Measurements from ENCODE around the gene DNAJC15. TPM values are rescaled to one million over a fixed set of nuclear protein-coding genes. Genes with fewer than 3 reads are reported as not detected.

Gene DNAJC15
- total RNA-seq, 6 donors from 2014 or later: 3.1 to 19.3 (median 9.0) TPM

DNA sequence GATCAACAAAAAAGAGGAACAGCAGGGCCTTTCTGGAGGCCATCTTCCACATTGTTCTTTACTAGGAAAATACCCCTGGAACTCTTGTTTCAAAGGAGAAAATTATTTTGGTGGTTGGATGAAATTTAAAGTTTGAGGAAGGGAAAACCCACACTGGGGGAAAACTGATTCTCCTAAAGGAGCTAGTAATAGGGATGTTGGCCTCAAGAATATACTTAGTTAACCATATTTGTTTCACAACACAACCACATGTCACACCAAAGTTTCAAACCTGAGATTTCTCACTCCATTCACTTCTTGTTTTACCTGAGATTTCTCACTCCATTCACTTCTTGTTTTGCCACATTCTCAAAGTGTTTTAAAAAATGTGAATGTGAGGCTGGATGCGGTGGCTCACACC is 28.5 kb upstream of the DNAJC15 start:
- DNase-seq: no peak
- TF ChIP-seq EP300 (IDR thresholded peaks at IDR 0.05): no peak
- no peak for TF ChIP-seq POLR2A (IDR thresholded peaks at IDR 0.05)
- TF ChIP-seq, protein P1, sequence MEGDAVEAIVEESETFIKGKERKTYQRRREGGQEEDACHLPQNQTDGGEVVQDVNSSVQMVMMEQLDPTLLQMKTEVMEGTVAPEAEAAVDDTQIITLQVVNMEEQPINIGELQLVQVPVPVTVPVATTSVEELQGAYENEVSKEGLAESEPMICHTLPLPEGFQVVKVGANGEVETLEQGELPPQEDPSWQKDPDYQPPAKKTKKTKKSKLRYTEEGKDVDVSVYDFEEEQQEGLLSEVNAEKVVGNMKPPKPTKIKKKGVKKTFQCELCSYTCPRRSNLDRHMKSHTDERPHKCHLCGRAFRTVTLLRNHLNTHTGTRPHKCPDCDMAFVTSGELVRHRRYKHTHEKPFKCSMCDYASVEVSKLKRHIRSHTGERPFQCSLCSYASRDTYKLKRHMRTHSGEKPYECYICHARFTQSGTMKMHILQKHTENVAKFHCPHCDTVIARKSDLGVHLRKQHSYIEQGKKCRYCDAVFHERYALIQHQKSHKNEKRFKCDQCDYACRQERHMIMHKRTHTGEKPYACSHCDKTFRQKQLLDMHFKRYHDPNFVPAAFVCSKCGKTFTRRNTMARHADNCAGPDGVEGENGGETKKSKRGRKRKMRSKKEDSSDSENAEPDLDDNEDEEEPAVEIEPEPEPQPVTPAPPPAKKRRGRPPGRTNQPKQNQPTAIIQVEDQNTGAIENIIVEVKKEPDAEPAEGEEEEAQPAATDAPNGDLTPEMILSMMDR (IDR thresholded peaks at IDR 0.05): no peak
- H3K4me1 ChIP-seq: peaks cover 10 to 24% (median 13%) of the 10 kb centered on the region in 4 donors
- H3K27me3 ChIP-seq: no peaks in the 10 kb centered on the region
- H3K9me3 ChIP-seq: no peaks in the 10 kb centered on the region
- no peak overlapping the region for H3K27ac ChIP-seq
- WGBS, 2 donors: 100% methylated on average over 1 of the region's 1 CpG
- no peaks in the 10 kb centered on the region for H3K36me3 ChIP-seq
- no peak for ATAC-seq (ENCODE audit: low FRiP score in 2 of 2)
- no peak overlapping the region for H3K4me3 ChIP-seq

DNA sequence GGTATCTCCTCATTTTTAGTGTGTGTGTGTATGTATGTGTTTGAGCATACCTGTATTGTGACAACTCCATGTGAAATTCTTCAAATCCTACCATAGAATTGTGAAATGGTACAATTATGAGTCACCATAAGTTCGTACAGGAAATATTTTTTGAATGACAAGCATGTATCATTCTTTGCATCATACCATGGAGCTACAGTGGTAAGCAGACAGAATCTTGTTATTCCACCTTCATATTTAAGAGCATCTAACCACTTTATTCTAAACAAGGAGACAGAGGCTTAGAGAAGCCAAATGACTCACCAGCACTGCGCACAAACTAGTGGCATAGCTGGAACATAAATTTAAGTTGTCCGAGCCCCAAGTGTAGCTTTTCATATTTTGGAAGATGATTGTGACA is 26.8 kb upstream of the DNAJC15 start:
- Histone ChIP-seq H3K27ac (no peak overlapping the region), H3K4me1 (peaks cover 0 to 7% (median under 1%) of the 10 kb centered on the region in 4 donors), H3K9me3 (no peaks in the 10 kb centered on the region), H3K27me3 (no peaks in the 10 kb centered on the region), H3K4me3 (no peak overlapping the region), H3K36me3 (no peaks in the 10 kb centered on the region)
- 56 to 73% methylated on average over 3 of the region's 3 CpGs for WGBS, 2 donors
- no peak for DNase-seq
- no peak for TF ChIP-seq EP300 (IDR thresholded peaks at IDR 0.05)
- TF ChIP-seq, protein P1 (IDR thresholded peaks at IDR 0.05): no peak
- no peak for TF ChIP-seq POLR2AphosphoS5 (IDR thresholded peaks at IDR 0.05)
- TF ChIP-seq POLR2A (IDR thresholded peaks at IDR 0.05): no peak
- no peak for ATAC-seq (ENCODE audit: low FRiP score in 2 of 2)

DNA sequence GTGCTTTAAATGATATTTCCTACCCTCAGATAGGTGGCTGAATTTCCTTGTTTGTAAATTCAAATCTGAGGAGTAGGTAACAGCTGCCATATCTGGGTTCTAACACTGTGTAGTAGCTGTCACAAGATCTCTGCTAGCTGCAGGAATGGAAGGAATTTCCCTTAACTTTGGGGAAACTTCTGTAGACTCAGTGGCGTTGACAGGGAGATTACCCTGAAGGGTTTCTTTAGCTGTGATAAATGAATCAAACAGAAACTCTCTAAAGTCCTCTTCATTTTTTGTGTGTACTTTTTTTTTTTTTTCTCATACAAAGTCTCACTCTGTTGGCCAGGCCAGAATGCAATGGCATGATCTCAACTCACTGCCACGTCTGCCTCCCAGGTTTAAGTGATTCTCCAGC is 26.0 kb upstream of the DNAJC15 start:
- Histone ChIP-seq H3K4me1 (peaks cover 0 to 7% (median 0%) of the 10 kb centered on the region in 4 donors), H3K27me3 (no peaks in the 10 kb centered on the region), H3K9me3 (no peaks in the 10 kb centered on the region), H3K27ac (no peak overlapping the region), H3K36me3 (no peaks in the 10 kb centered on the region), H3K4me3 (no peak overlapping the region)
- ATAC-seq (ENCODE audit: low FRiP score in 2 of 2) (no peak), DNase-seq (no peak)
- no peak for TF ChIP-seq EP300 (IDR thresholded peaks at IDR 0.05)
- TF ChIP-seq, protein P1 (IDR thresholded peaks at IDR 0.05): no peak
- TF ChIP-seq POLR2A (IDR thresholded peaks at IDR 0.05): no peak
- no peak for TF ChIP-seq POLR2AphosphoS5 (IDR thresholded peaks at IDR 0.05)
- WGBS, 2 donors: 72% methylated on average over 2 of the region's 2 CpGs

DNA sequence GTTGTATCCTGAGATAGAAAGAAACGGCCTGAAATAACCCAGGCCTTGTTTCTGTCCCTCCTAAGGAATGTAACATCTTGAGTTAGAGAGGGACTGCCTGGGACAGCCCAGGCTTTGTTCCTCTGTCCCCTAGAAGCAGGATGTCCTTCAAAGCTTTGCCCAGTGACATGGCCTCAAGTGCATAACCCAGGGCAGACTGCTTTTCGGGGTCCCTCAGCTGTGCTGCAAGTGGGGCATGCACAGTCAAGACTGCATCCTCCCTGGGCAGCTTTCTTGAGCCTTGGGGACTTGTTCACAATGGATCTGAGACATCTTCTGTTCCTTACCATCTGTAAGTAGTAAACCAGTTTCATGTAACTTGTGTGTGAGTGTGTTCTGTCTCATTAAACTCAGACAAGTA is 23.9 kb upstream of the DNAJC15 start:
- TF ChIP-seq POLR2AphosphoS5 (IDR thresholded peaks at IDR 0.05) (no peak), POLR2A (IDR thresholded peaks at IDR 0.05) (no peak), EP300 (IDR thresholded peaks at IDR 0.05) (no peak)
- TF ChIP-seq, protein P1 (IDR thresholded peaks at IDR 0.05): no peak
- no peaks in the 10 kb centered on the region for H3K36me3 ChIP-seq
- H3K4me3 ChIP-seq: no peak overlapping the region
- ATAC-seq (ENCODE audit: low FRiP score in 2 of 2): no peak
- no peaks in the 10 kb centered on the region for H3K4me1 ChIP-seq
- H3K27me3 ChIP-seq: no peaks in the 10 kb centered on the region
- no peak for DNase-seq
- H3K27ac ChIP-seq: no peak overlapping the region
- H3K9me3 ChIP-seq: no peaks in the 10 kb centered on the region
- WGBS, 2 donors: 72 to 84% methylated on average over 2 of the region's 2 CpGs

DNA sequence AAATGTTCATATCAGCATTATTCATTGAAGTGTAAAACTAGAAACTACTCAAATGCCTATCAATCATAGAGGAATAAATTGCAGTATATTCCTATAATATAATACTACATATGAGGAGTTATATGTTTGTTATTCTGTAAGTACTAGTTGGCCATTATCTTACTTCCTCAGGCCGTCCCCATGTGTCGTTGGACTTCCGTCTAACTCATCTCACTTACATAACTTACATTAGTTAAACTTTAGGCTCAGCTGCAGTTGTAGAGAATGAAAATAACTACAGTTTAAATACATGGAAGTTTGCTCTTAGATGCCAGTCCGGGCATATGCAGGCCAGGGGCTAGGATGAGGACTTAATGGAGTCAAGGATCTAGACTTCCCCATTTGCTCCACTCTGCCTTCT is 22.7 kb upstream of the DNAJC15 start:
- H3K36me3 ChIP-seq: no peaks in the 10 kb centered on the region
- H3K27me3 ChIP-seq: no peaks in the 10 kb centered on the region
- H3K27ac ChIP-seq: no peak overlapping the region
- TF ChIP-seq POLR2AphosphoS5 (IDR thresholded peaks at IDR 0.05): no peak
- TF ChIP-seq POLR2A (IDR thresholded peaks at IDR 0.05): no peak
- TF ChIP-seq EP300 (IDR thresholded peaks at IDR 0.05): no peak
- TF ChIP-seq, protein P1 (IDR thresholded peaks at IDR 0.05): no peak
- no peak overlapping the region for H3K4me3 ChIP-seq
- peaks cover 0 to 6% (median 2%) of the 10 kb centered on the region in 4 donors for H3K4me1 ChIP-seq
- no peaks in the 10 kb centered on the region for H3K9me3 ChIP-seq
- DNase-seq (no peak), ATAC-seq (ENCODE audit: low FRiP score in 2 of 2) (no peak)
- WGBS, 2 donors: 53 to 58% methylated on average over 4 of the region's 4 CpGs
